T-helper 17 cell (primary cell): Measurements from ENCODE around the gene RINT1. TPM values are rescaled to one million over a fixed set of nuclear protein-coding genes. Genes with fewer than 3 reads are reported as not detected.

Experiments
- ATAC-seq: fragments of 150-1000 bp; cut with Tn5 transposase; 2 replicates; pipeline ENCODE4 v1.10.0; 2021; ENCODE audit warnings: mild to moderate bottlenecking, moderate library complexity
- DNase-seq, 3 donors: peaks; one replicate each; pipeline versions ENCODE4 v3.0.0 to v3.0.0-alpha.2; 2020 to 2021
- H3K9me3 ChIP-seq: one replicate; pipeline ENCODE4 v1.7.0; 2013; ENCODE audit warnings: low read length, mild to moderate bottlenecking; ENCODE audit not compliant: control insufficient read depth, poor library complexity, severe bottlenecking
- H3K27ac Mint-ChIP-seq: one replicate; pipeline ENCODE4 v1.8.0; 2022; ENCODE audit warnings: mild to moderate bottlenecking, moderate library complexity, mixed read lengths
- H3K27me3 Mint-ChIP-seq: one replicate; pipeline ENCODE4 v1.8.0; 2022; ENCODE audit warnings: mixed read lengths
- H3K36me3 Mint-ChIP-seq: one replicate; pipeline ENCODE4 v1.8.0; 2022; ENCODE audit warnings: low read depth, mixed read lengths
- H3K4me1 Mint-ChIP-seq: one replicate; pipeline ENCODE4 v1.8.0; 2022; ENCODE audit warnings: mild to moderate bottlenecking, mixed read lengths
- H3K4me3 Mint-ChIP-seq: one replicate; pipeline ENCODE4 v1.8.0; 2022; ENCODE audit warnings: mild to moderate bottlenecking, moderate library complexity, mixed read lengths
- total RNA-seq, 4 donors: library from RNA in 2 of 4; stranded (reverse) in 2 of 4; gene quantifications; one replicate each; pipeline ENCODE4 v1.2.3 and lab custom pipeline; 2022 to 2026

Gene RINT1
- total RNA-seq, 2 donors from 2014 or later: 29.2 to 37.1 TPM

GRCh38 chr7:105567821-105568220, 35.8 kb downstream of the RINT1 start:
- H3K36me3 Mint-ChIP-seq: peaks cover 5% of the 10 kb centered on the region
- no peaks in the 10 kb centered on the region for H3K4me1 Mint-ChIP-seq
- no peak for ATAC-seq
- H3K27ac Mint-ChIP-seq: no peak overlapping the region
- no peak for DNase-seq
- H3K27me3 Mint-ChIP-seq: no peaks in the 10 kb centered on the region
- H3K9me3 ChIP-seq: no peaks in the 10 kb centered on the region
- no peak overlapping the region for H3K4me3 Mint-ChIP-seq

- Mint-ChIP-seq H3K4me3 (no peak overlapping the region), H3K36me3 (peaks cover 2% of the 10 kb centered on the region), H3K27ac (no peak overlapping the region), H3K27me3 (no peaks in the 10 kb centered on the region), H3K4me1 (no peaks in the 10 kb centered on the region)
- no peaks in the 10 kb centered on the region for H3K9me3 ChIP-seq
- no peak for DNase-seq
- ATAC-seq: no peak
Measured at GRCh38 chr7:105571891-105572290, 39.9 kb downstream of the RINT1 start.

- Mint-ChIP-seq H3K27me3 (peaks cover 13% of the 10 kb centered on the region), H3K4me1 (no peaks in the 10 kb centered on the region), H3K4me3 (no peak overlapping the region), H3K27ac (no peak overlapping the region), H3K36me3 (no peaks in the 10 kb centered on the region)
- no peak for DNase-seq
- H3K9me3 ChIP-seq: no peaks in the 10 kb centered on the region
- ATAC-seq: no peak
Measured at GRCh38 chr7:105577251-105577650, 45.2 kb downstream of the RINT1 start.

- Mint-ChIP-seq H3K4me1 (peaks cover 5% of the 10 kb centered on the region), H3K27ac (no peak overlapping the region), H3K27me3 (peaks cover 17% of the 10 kb centered on the region), H3K36me3 (no peaks in the 10 kb centered on the region), H3K4me3 (no peak overlapping the region)
- no peak for ATAC-seq
- H3K9me3 ChIP-seq: no peaks in the 10 kb centered on the region
- DNase-seq: no peak
Measured at GRCh38 chr7:105578496-105578895, 46.5 kb downstream of the RINT1 start.

- H3K9me3 ChIP-seq: no peaks in the 10 kb centered on the region
- DNase-seq: no peak
- peaks cover 17% of the 10 kb centered on the region for H3K27me3 Mint-ChIP-seq
- no peaks in the 10 kb centered on the region for H3K36me3 Mint-ChIP-seq
- no peak for ATAC-seq
- H3K4me3 Mint-ChIP-seq: peak overlapping the region; percentile 77
- H3K27ac Mint-ChIP-seq: no peak overlapping the region
- H3K4me1 Mint-ChIP-seq: peaks cover 5% of the 10 kb centered on the region
Measured at GRCh38 chr7:105580022-105580740, 48.2 kb downstream of the RINT1 start.

- Mint-ChIP-seq H3K4me1 (peaks cover 9% of the 10 kb centered on the region), H3K27me3 (peaks cover 17% of the 10 kb centered on the region), H3K36me3 (no peaks in the 10 kb centered on the region), H3K27ac (no peak within 1 kb of the TSS), H3K4me3 (peak within 1 kb of the TSS; percentile 77)
- H3K9me3 ChIP-seq: no peaks in the 10 kb centered on the region
- ATAC-seq (peak; percentile 63), DNase-seq (peak in 2 of 3 donors; percentile 14 to 27)
Measured at GRCh38 chr7:105581066-105581811, 49.2 kb downstream of the RINT1 start, which contains the start of gene EFCAB10. Gene EFCAB10 (minus strand): TSS chr7:105581493. CDS start chr7:105581463, 30 bp downstream.

GRCh38 chr7:105583061-105583460, 51.1 kb downstream of the RINT1 start:
- Mint-ChIP-seq H3K27ac (no peak overlapping the region), H3K27me3 (peaks cover 17% of the 10 kb centered on the region), H3K36me3 (no peaks in the 10 kb centered on the region), H3K4me3 (peak overlapping the region; percentile 63), H3K4me1 (peaks cover 9% of the 10 kb centered on the region)
- no peaks in the 10 kb centered on the region for H3K9me3 ChIP-seq
- ATAC-seq (no peak), DNase-seq (no peak)

- Mint-ChIP-seq H3K36me3 (no peaks in the 10 kb centered on the region), H3K27ac (no peak overlapping the region), H3K4me1 (peaks cover 12% of the 10 kb centered on the region), H3K4me3 (no peak overlapping the region), H3K27me3 (peaks cover 17% of the 10 kb centered on the region)
- H3K9me3 ChIP-seq: no peaks in the 10 kb centered on the region
- ATAC-seq (no peak), DNase-seq (no peak)
Measured at GRCh38 chr7:105584165-105584564, 52.2 kb downstream of the RINT1 start.

- peaks cover 13% of the 10 kb centered on the region for H3K27me3 Mint-ChIP-seq
- no peaks in the 10 kb centered on the region for H3K9me3 ChIP-seq
- no peak for DNase-seq
- no peak for ATAC-seq
- H3K27ac Mint-ChIP-seq: peak overlapping the region; percentile 59
- no peaks in the 10 kb centered on the region for H3K36me3 Mint-ChIP-seq
- H3K4me3 Mint-ChIP-seq: no peak overlapping the region
- H3K4me1 Mint-ChIP-seq: peaks cover 15% of the 10 kb centered on the region
Measured at GRCh38 chr7:105585850-105586500, 54.0 kb downstream of the RINT1 start.

GRCh38 chr7:105587909-105588635, 56.1 kb downstream of the RINT1 start:
- Mint-ChIP-seq H3K4me3 (no peak overlapping the region), H3K4me1 (peaks cover 10% of the 10 kb centered on the region), H3K27me3 (no peaks in the 10 kb centered on the region), H3K36me3 (no peaks in the 10 kb centered on the region), H3K27ac (no peak overlapping the region)
- ATAC-seq (no peak), DNase-seq (no peak)
- H3K9me3 ChIP-seq: no peaks in the 10 kb centered on the region

- no peak overlapping the region for H3K4me3 Mint-ChIP-seq
- H3K27ac Mint-ChIP-seq: no peak overlapping the region
- H3K9me3 ChIP-seq: no peaks in the 10 kb centered on the region
- H3K4me1 Mint-ChIP-seq: peaks cover 10% of the 10 kb centered on the region
- H3K27me3 Mint-ChIP-seq: no peaks in the 10 kb centered on the region
- DNase-seq (peak in 1 of 3 donors; percentile 28), ATAC-seq (peak; percentile 93)
- H3K36me3 Mint-ChIP-seq: no peaks in the 10 kb centered on the region
Measured at GRCh38 chr7:105589356-105590077, 57.5 kb downstream of the RINT1 start.

- DNase-seq (no peak), ATAC-seq (no peak)
- H3K27ac Mint-ChIP-seq: no peak overlapping the region
- no peaks in the 10 kb centered on the region for H3K9me3 ChIP-seq
- no peaks in the 10 kb centered on the region for H3K27me3 Mint-ChIP-seq
- H3K4me1 Mint-ChIP-seq: peaks cover 10% of the 10 kb centered on the region
- H3K36me3 Mint-ChIP-seq: no peaks in the 10 kb centered on the region
- H3K4me3 Mint-ChIP-seq: no peak overlapping the region
Measured at GRCh38 chr7:105590793-105591192, 58.8 kb downstream of the RINT1 start.
